Endothelial cell of umbilical vein (primary cell): ENCODE results near the gene DHFR. TPM values are rescaled to one million over a fixed set of nuclear protein-coding genes. Genes with fewer than 3 reads are reported as not detected.

Experiments
- BruUV-seq: library from RNA; stranded (reverse); fragments of 400-500 nt; replicated peaks from 2 replicates; lab custom pipeline; 2021; lab: Mats Ljungman, UMichigan
- CTCF ChIA-PET: fragments of 300-600, 350-600 bp; sonication (Branson Sonifier 250); formaldehyde crosslinking; loops from one replicate; lab custom pipeline; 2021; ENCODE audit warnings: antibody characterized with exemption, inconsistent platforms; lab: Charles Lee
- POLR2A ChIA-PET: fragments of 300-600, 350-600 bp; sonication (Branson Sonifier 250); formaldehyde crosslinking; loops from one replicate; lab custom pipeline; 2021; ENCODE audit warnings: antibody characterized with exemption, inconsistent platforms; lab: Charles Lee
- DNase-seq: peaks from one replicate; pipeline ENCODE4 v3.0.0-alpha.2; 2011; ENCODE audit warnings: low read depth, low spot score
- FAIRE-seq: peaks from 2 replicates; lab custom pipeline; 2011; peaks lifted over from hg19 to GRCh38; lab: Jason Lieb, UNC
- H2AFZ ChIP-seq: 2 replicates; pipeline ENCODE4 v1.6.0; 2012; ENCODE audit warnings: low read depth, low read length, control low read depth, inconsistent platforms
- H3K27ac ChIP-seq: 2 replicates; pipeline ENCODE4 v1.5.1; 2011; ENCODE audit warnings: low read depth, mild to moderate bottlenecking, control low read depth, low read length, moderate library complexity; ENCODE audit not compliant: insufficient read depth
- H3K27me3 ChIP-seq, 2 experiments: 2 replicates each; pipeline versions ENCODE4 v1.6.0 to v1.6.1; 2011; ENCODE audit warnings: low read length in 2 of 2, mixed read lengths in 1 of 2; ENCODE audit not compliant: control insufficient read depth in 2 of 2, insufficient read depth in 2 of 2
- H3K36me3 ChIP-seq, 2 experiments: 2 replicates in 1 of 2; 3 replicates in 1 of 2; pipeline ENCODE4 v1.5.1; 2011; ENCODE audit warnings: low read length in 2 of 2, mild to moderate bottlenecking in 1 of 2, moderate library complexity in 1 of 2; ENCODE audit not compliant: control insufficient read depth in 2 of 2, insufficient read depth in 2 of 2; ENCODE audit errors: extremely low read depth in 1 of 2
- H3K4me1 ChIP-seq: 3 replicates; pipeline ENCODE4 v1.5.1; 2011; ENCODE audit warnings: mild to moderate bottlenecking, low read length; ENCODE audit not compliant: control insufficient read depth, insufficient read depth; ENCODE audit errors: extremely low read depth
- H3K4me2 ChIP-seq: 2 replicates; pipeline ENCODE4 v1.6.1; 2011; ENCODE audit warnings: low read length, control low read depth, mixed read lengths; ENCODE audit not compliant: insufficient read depth
- H3K4me3 ChIP-seq, 3 experiments: fragments of 200-600 bp in 1 of 3; sonication (generic), shearing (Covaris generic) in 1 of 3; replicated peaks in 1 of 3; 2 replicates each; pipeline ENCODE4 v1.5.1; 2011 to 2016; ENCODE audit warnings: control low read depth in 3 of 3, low read length in 3 of 3, mild to moderate bottlenecking in 2 of 3, inconsistent platforms in 1 of 3, low read depth in 1 of 3, moderate library complexity in 1 of 3; ENCODE audit not compliant: insufficient read depth in 1 of 3
- H3K79me2 ChIP-seq: 2 replicates; pipeline ENCODE4 v1.6.0; 2012; ENCODE audit warnings: low read length, inconsistent platforms; ENCODE audit not compliant: control insufficient read depth, insufficient read depth
- H3K9ac ChIP-seq: replicated peaks from 2 replicates; pipeline ENCODE3; 2011; ENCODE audit warnings: low read length, control low read depth; ENCODE audit not compliant: insufficient read depth; ENCODE audit errors: extremely low read depth
- H3K9me1 ChIP-seq: replicated peaks from 3 replicates; pipeline ENCODE4 v1.6.0; 2011; ENCODE audit warnings: mild to moderate bottlenecking, low read length; ENCODE audit not compliant: control insufficient read depth, insufficient read depth; ENCODE audit errors: extremely low read depth
- H3K9me3 ChIP-seq: replicated peaks from 2 replicates; pipeline ENCODE4 v1.5.1; 2012; ENCODE audit warnings: low read length, inconsistent platforms; ENCODE audit not compliant: control insufficient read depth, insufficient read depth
- H4K20me1 ChIP-seq: replicated peaks from 2 replicates; pipeline ENCODE3; 2011; ENCODE audit warnings: mild to moderate bottlenecking, low read length; ENCODE audit not compliant: control insufficient read depth, insufficient read depth; ENCODE audit errors: extremely low read depth
- CTCF ChIP-seq, 2 donors: IDR thresholded peaks; 1 replicate in 1 of 2; 2 replicates in 1 of 2; pipeline ENCODE4 v1.5.1; 2011; ENCODE audit warnings: low read length in 2 of 2, mild to moderate bottlenecking in 2 of 2, moderate library complexity in 2 of 2, control low read depth in 1 of 2, inconsistent platforms in 1 of 2, low read depth in 1 of 2; ENCODE audit not compliant: insufficient read depth in 1 of 2; ENCODE audit errors: extremely low read depth in 1 of 2
- EZH2 ChIP-seq: IDR thresholded peaks from 2 replicates; pipeline ENCODE4 v1.6.1; 2012; ENCODE audit warnings: borderline replicate concordance, low read depth, mild to moderate bottlenecking, moderate library complexity, low read length, inconsistent platforms; ENCODE audit not compliant: severe bottlenecking
- FOS ChIP-seq: IDR thresholded peaks from 2 replicates; pipeline ENCODE4 v1.6.1; 2011; ENCODE audit warnings: mild to moderate bottlenecking, low read length, moderate library complexity, borderline replicate concordance; ENCODE audit not compliant: insufficient read depth
- GATA2 ChIP-seq: IDR thresholded peaks from 2 replicates; pipeline ENCODE4 v1.7.0; 2011; ENCODE audit warnings: low read depth, mild to moderate bottlenecking, moderate library complexity, mixed read lengths, low read length; ENCODE audit not compliant: insufficient read length, insufficient read depth
- JUN ChIP-seq: IDR thresholded peaks from 2 replicates; pipeline ENCODE4 v1.6.1; 2011; ENCODE audit warnings: borderline replicate concordance, low read depth; ENCODE audit not compliant: insufficient read length, insufficient read depth
- MYC ChIP-seq: IDR thresholded peaks from one replicate; pipeline ENCODE4 v1.6.1; 2011; ENCODE audit warnings: mild to moderate bottlenecking, low read depth, low read length
- POLR2A ChIP-seq: IDR thresholded peaks from 2 replicates; pipeline ENCODE4 v1.6.1; 2012; ENCODE audit warnings: low read depth, mild to moderate bottlenecking, control low read depth, low read length
- POLR2AphosphoS5 ChIP-seq: IDR thresholded peaks from 2 replicates; pipeline ENCODE4 v1.6.1; 2012; ENCODE audit warnings: low read depth, mild to moderate bottlenecking, control low read depth, low read length, moderate library complexity; ENCODE audit not compliant: insufficient read depth
- dilution Hi-C: fragments of 300-500 bp; cut with MboI; formaldehyde crosslinking; loops from one replicate; pipeline ENCODE4 v1.15.0; 2019; ENCODE audit warnings: low sequenced_read_pairs; ENCODE audit not compliant: extremely low pct_ligation_motif_present
- intact Hi-C: fragments of 100-400 bp; cut with micrococcal nuclease; formaldehyde crosslinking; loops from one replicate; pipeline ENCODE4 v1.10.0; 2022
- polyA plus RNA-seq, 4 experiments: library from polyadenylated mRNA; depleted of rRNA in 3 of 4; stranded (reverse) in 3 of 4; unstranded in 1 of 4; fragments of >200 nt; gene quantifications; 2 replicates each; pipeline versions ENCODE4 v1.2.1 to v1.2.3, GENCODE V29; 2011 to 2012; ENCODE audit warnings: missing spikeins in 1 of 4
- total RNA-seq: library from RNA; stranded (reverse); gene quantifications from 2 replicates; pipeline ENCODE4 v1.2.3, GENCODE V29; 2021
- TF ChIP-seq, protein P1 (sequence below): IDR thresholded peaks from 2 replicates; pipeline ENCODE4 v1.6.1; 2011; ENCODE audit not compliant: insufficient read depth, insufficient read length

The DHFR gene
- total and polyA plus RNA-seq, 2 donors (not counting 3 experiments of a cell fraction or from before 2014, with no cell fraction given): 17.6 to 35.8 TPM

GRCh38 chr5:80659106-80659505 is 4.3 kb upstream of the DHFR start:
- no peak for TF ChIP-seq POLR2A
- TF ChIP-seq, protein P1, sequence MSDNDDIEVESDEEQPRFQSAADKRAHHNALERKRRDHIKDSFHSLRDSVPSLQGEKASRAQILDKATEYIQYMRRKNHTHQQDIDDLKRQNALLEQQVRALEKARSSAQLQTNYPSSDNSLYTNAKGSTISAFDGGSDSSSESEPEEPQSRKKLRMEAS: no peak
- TF ChIP-seq EZH2: no peak
- TF ChIP-seq MYC: no peak
- TF ChIP-seq JUN: no peak
- TF ChIP-seq POLR2AphosphoS5: no peak
- TF ChIP-seq GATA2: no peak
- TF ChIP-seq FOS: no peak
- no peak for TF ChIP-seq CTCF (IDR thresholded peaks at IDR 0.05; ENCODE audit: extremely low read depth in 1 of 2, insufficient read depth in 1 of 2, low read depth in 1 of 2, low read length in 2 of 2)
- Histone ChIP-seq H3K4me3 (no peak overlapping the region), H2AFZ (no peak overlapping the region), H3K9ac (no peak overlapping the region), H3K4me1 (peaks cover 10% of the 10 kb centered on the region), H3K36me3 (peaks cover 1 to 2% of the 10 kb centered on the region in 2 experiments), H3K9me1 (no peaks in the 10 kb centered on the region), H3K79me2 (peaks cover 9% of the 10 kb centered on the region), H4K20me1 (no peaks in the 10 kb centered on the region), H3K27me3 (no peaks in the 10 kb centered on the region), H3K27ac (no peak overlapping the region), H3K9me3 (no peaks in the 10 kb centered on the region), H3K4me2 (no peak overlapping the region)
- POLR2A ChIA-PET: no interaction called here
- intact Hi-C loops (loop anchor here (5.0 kb wide), 2 partner anchors 402 to 567 kb away; partner anchors contain the start of gene SERINC5), dilution Hi-C loops (no loop called here)
- no peak for DNase-seq
- BruUV-seq: no TSS peak
- FAIRE-seq: no peak
- CTCF ChIA-PET: no interaction called here
